Panc1 (cell line): ENCODE data around the gene TPRG1L. TPM values are rescaled to one million over a fixed set of nuclear protein-coding genes. Genes with fewer than 3 reads are reported as not detected.
"Not testable (repeated sequence)": the region's sequence is repeated elsewhere in the genome, so short reads cannot be mapped to it uniquely, and the experiment has no call there.

ENCODE experiments used
- ATAC-seq: fragments of 200-7000 bp; cut with Tn5 transposase; 2 replicates; pipeline ENCODE4 v1.9.1; 2020; ENCODE audit warnings: mild to moderate bottlenecking, moderate library complexity
- Bru-seq: library from RNA; stranded (reverse); fragments of 400-500 nt; gene quantifications from one replicate; lab custom pipeline; 2021; lab: Mats Ljungman, UMichigan
- BruChase-seq, 2 experiments: library from RNA; stranded (reverse); fragments of 400-500 nt; gene quantifications; one replicate each; lab custom pipeline; 2021; lab: Mats Ljungman, UMichigan
- BruUV-seq: library from RNA; stranded (reverse); fragments of 400-500 nt; replicated peaks from 2 replicates; lab custom pipeline; 2021; lab: Mats Ljungman, UMichigan
- CTCF ChIA-PET: fragments of 300-600 bp; sonication (Branson Sonifier 250); formaldehyde crosslinking; loops from one replicate; lab custom pipeline; 2022; ENCODE audit warnings: antibody characterized with exemption; lab: Charles Lee
- POLR2A ChIA-PET: fragments of 300-600 bp; sonication (Branson Sonifier 250); formaldehyde crosslinking; loops from one replicate; lab custom pipeline; 2022; ENCODE audit warnings: antibody characterized with exemption; lab: Charles Lee
- DNase-seq: peaks from one replicate; pipeline ENCODE4 v3.0.0-alpha.2; 2010; ENCODE audit warnings: low read depth, low spot score
- H3K27ac ChIP-seq: 2 replicates; pipeline ENCODE4 v1.5.1; 2011; ENCODE audit warnings: mild to moderate bottlenecking, low read length, inconsistent platforms
- H3K27me3 ChIP-seq: fragments of 200-500 bp; sonication (Bioruptor generic); 2 replicates; pipeline ENCODE4 v1.6.0; 2014; ENCODE audit warnings: low read length, inconsistent platforms; ENCODE audit not compliant: control insufficient read depth, insufficient read depth
- H3K36me3 ChIP-seq: fragments of 200-500 bp; sonication (Bioruptor generic); 2 replicates; pipeline ENCODE4 v1.5.1; 2014; ENCODE audit warnings: inconsistent platforms, mild to moderate bottlenecking, low read length, moderate library complexity; ENCODE audit not compliant: control insufficient read depth, insufficient read depth
- H3K4me1 ChIP-seq: 2 replicates; pipeline ENCODE4 v1.5.1; 2011; ENCODE audit warnings: inconsistent platforms, mild to moderate bottlenecking, low read length, moderate library complexity; ENCODE audit not compliant: control insufficient read depth, insufficient read depth
- H3K4me3 ChIP-seq, 2 experiments: 2 replicates each; pipeline ENCODE4 v1.5.1; 2011 to 2012; ENCODE audit warnings: low read depth in 2 of 2, low read length in 2 of 2, mild to moderate bottlenecking in 2 of 2, inconsistent platforms in 1 of 2, moderate library complexity in 1 of 2
- H3K9me3 ChIP-seq: fragments of 200-500 bp; sonication (Bioruptor generic); 2 replicates; pipeline ENCODE4 v1.5.1; 2014; ENCODE audit warnings: low read depth, mild to moderate bottlenecking, inconsistent platforms, low read length, moderate library complexity; ENCODE audit not compliant: control insufficient read depth, insufficient read depth
- POLR2AphosphoS5 ChIP-seq: IDR thresholded peaks from 2 replicates; pipeline ENCODE4 v1.6.1; 2012; ENCODE audit warnings: mild to moderate bottlenecking, low read depth, low read length, moderate library complexity
- REST ChIP-seq, 2 experiments: IDR thresholded peaks; 2 replicates each; pipeline ENCODE4 v1.6.1; 2011 to 2012; ENCODE audit warnings: low read depth in 2 of 2, control low read depth in 1 of 2, low read length in 1 of 2, mild to moderate bottlenecking in 1 of 2, moderate library complexity in 1 of 2; ENCODE audit not compliant: insufficient read depth in 1 of 2
- SIN3A ChIP-seq: IDR thresholded peaks from 2 replicates; pipeline ENCODE4 v1.6.1; 2012; ENCODE audit warnings: low read depth, mild to moderate bottlenecking, low read length, moderate library complexity, borderline replicate concordance; ENCODE audit not compliant: insufficient read depth
- TCF7L2 ChIP-seq: IDR thresholded peaks from 2 replicates; pipeline ENCODE4 v1.6.1; 2011; ENCODE audit warnings: mild to moderate bottlenecking, low read depth, low read length, inconsistent platforms
- in situ Hi-C: cut with HindIII; loops from 2 replicates; pipeline ENCODE4 v1.10.0; 2016; ENCODE audit warnings: low sequenced_read_pairs, low pct_unique_long_range_greater_than_20kb
- intact Hi-C: fragments of 100-400 bp; cut with micrococcal nuclease; formaldehyde crosslinking; loops from one replicate; pipeline ENCODE4 v1.10.0; 2022; ENCODE audit not compliant: unreplicated experiment
- long read RNA-seq: library from polyadenylated mRNA; unstranded; transcript quantifications from one replicate; pipeline ENCODE4 v2.0.0, GENCODE V29; 2021; ENCODE audit not compliant: unreplicated experiment
- polyA plus RNA-seq: library from polyadenylated mRNA; unstranded; fragments of >200 nt; gene quantifications from one replicate; pipeline ENCODE4 v1.2.1, GENCODE V29; 2012; ENCODE audit warnings: missing spikeins; ENCODE audit not compliant: insufficient read length
- total RNA-seq: library from RNA; stranded (reverse); gene quantifications from one replicate; pipeline ENCODE4 v1.2.1, GENCODE V29; 2021; ENCODE audit not compliant: unreplicated experiment
- TF ChIP-seq, protein P1 (sequence below): fragments of 450-650 bp; IDR thresholded peaks from 2 replicates; pipeline ENCODE4 v1.5.1; 2017; ENCODE audit warnings: mild to moderate bottlenecking

Gene TPRG1L
- total RNA-seq (57.5 TPM), Bru-seq, nascent RNA (percentile 77 among the genes with signal in this experiment), BruChase-seq, experiment 1, labeled RNA remaining after a 2-hour chase (percentile 93 among the genes with signal in this experiment), BruChase-seq, experiment 2, labeled RNA remaining after a 6-hour chase (percentile 97 among the genes with signal in this experiment)
- polyA plus RNA-seq = 93.0 TPM
- long read RNA-seq, transcript TPRG1L-202 (5 exons, 2,414 nt) = major isoform, 145 of 186 reads
- long read RNA-seq, partial matches to known transcripts = 34 of 186 reads
- long read RNA-seq, other reads (novel, unspliced or antisense) = 6 of 186 reads

GRCh38 chr1:3624200-3625136, at the start of gene TPRG1L:
TSS of gene TPRG1L (plus strand) at chr1:3625015. CDS start at chr1:3625073, 58 bp downstream.
- Histone ChIP-seq H3K4me1 (peaks cover 11% of the 10 kb centered on the region), H3K36me3 (peaks cover 2% of the 10 kb centered on the region; the same call in 1 of the 2 replicates), H3K27me3 (no peaks in the 10 kb centered on the region), H3K4me3 (peak within 1 kb of the TSS; percentile 85 to 97), H3K9me3 (no peaks in the 10 kb centered on the region), H3K27ac (peak within 1 kb of the TSS; percentile 73)
- ChIA-PET CTCF (interaction anchor here (0.5 to 1.5 kb wide), 3 partner anchors 171 to 814 kb away, joined by 5 to 19 read pairs (median 7); no protein-coding TSS in a partner anchor), POLR2A (no interaction called here)
- intact Hi-C loops (loop anchor here (10.0 kb wide), 1 partner anchor 100 kb away; no protein-coding TSS in a partner anchor), in situ Hi-C loops (no loop called here)
- DNase-seq (peak; percentile 57), ATAC-seq (peak; percentile 96)
- BruUV-seq = no TSS peak
- no peak for TF ChIP-seq TCF7L2
- TF ChIP-seq REST (IDR thresholded peaks at IDR 0.05; ENCODE audit: insufficient read depth in 1 of 2, low read depth in 2 of 2, low read length in 1 of 2) = no peak
- 0 out of 2 replicates have a peak, but pooled peaks have one; percentile 12 for TF ChIP-seq SIN3A
- TF ChIP-seq POLR2AphosphoS5 = no peak
- TF ChIP-seq, protein P1, sequence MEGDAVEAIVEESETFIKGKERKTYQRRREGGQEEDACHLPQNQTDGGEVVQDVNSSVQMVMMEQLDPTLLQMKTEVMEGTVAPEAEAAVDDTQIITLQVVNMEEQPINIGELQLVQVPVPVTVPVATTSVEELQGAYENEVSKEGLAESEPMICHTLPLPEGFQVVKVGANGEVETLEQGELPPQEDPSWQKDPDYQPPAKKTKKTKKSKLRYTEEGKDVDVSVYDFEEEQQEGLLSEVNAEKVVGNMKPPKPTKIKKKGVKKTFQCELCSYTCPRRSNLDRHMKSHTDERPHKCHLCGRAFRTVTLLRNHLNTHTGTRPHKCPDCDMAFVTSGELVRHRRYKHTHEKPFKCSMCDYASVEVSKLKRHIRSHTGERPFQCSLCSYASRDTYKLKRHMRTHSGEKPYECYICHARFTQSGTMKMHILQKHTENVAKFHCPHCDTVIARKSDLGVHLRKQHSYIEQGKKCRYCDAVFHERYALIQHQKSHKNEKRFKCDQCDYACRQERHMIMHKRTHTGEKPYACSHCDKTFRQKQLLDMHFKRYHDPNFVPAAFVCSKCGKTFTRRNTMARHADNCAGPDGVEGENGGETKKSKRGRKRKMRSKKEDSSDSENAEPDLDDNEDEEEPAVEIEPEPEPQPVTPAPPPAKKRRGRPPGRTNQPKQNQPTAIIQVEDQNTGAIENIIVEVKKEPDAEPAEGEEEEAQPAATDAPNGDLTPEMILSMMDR = no peak

DNA sequence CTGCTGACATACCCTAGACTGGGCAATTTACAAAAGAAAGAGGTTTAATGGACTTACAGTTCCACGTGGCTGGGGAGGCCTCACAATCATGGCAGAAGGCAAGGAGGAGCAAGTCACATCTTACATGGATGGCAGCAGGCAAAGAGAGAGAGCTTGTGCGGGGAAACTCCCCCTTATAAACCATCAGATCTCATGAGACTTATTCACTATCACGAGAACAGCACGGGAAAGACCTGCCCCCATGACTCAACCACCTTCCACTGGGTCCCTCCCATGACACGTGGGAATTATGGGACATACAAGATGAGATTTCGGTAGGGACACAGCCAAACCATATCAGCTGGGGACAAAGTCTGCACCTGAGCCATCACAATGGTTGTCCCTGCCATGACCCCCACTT, 49.3 kb upstream of the TPRG1L start:
- POLR2A ChIA-PET, BruUV-seq, DNase-seq: not testable (repeated sequence)

More for the DNA sequence above, 49.3 kb upstream of the TPRG1L start:
- ATAC-seq, H3K36me3 ChIP-seq, H3K27ac ChIP-seq, intact Hi-C loops, H3K4me3 ChIP-seq, H3K4me1 ChIP-seq, CTCF ChIA-PET, H3K27me3 ChIP-seq, in situ Hi-C loops, H3K9me3 ChIP-seq: not testable (repeated sequence)
